GM19193 (cell line): Measurements from ENCODE around the gene FBXL16.
A peak's percentile ranks its signal among the peaks of the same experiment; 100 is the strongest.

Experiments
- POLR2A ChIP-seq: IDR thresholded peaks from 4 replicates; pipeline ENCODE4 v1.6.1; 2011; ENCODE audit not compliant: insufficient read depth, insufficient read length; ENCODE audit errors: extremely low read depth

Gene FBXL16

DNA sequence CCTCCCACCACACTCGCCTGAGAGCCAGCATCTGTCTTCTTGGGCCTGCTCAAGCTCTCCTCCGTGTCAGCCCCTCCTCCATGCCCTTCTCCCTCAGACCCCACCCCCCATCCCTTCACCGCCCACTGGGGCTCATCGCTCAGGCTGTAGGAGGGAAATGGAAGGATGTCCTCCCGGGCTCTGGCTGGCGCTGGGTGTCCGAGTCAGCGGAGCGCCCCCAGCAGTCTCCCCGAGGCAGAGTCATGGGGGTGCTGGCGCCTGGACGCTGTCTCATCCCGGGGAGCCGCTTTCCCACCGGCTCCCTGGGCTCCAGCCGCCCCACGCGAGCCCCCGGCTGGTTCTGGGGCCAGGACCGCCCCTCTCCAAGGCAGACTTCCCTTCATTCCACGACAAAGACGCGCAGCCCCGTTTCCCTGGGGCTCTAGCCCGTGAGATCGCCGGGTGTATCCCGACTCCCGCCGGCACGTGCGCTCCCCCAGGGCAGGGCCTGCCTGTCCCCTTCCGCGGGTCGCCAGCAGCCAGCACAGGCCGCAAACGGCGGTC, 14.9 kb upstream of the FBXL16 start:
- no peak for TF ChIP-seq POLR2A

DNA sequence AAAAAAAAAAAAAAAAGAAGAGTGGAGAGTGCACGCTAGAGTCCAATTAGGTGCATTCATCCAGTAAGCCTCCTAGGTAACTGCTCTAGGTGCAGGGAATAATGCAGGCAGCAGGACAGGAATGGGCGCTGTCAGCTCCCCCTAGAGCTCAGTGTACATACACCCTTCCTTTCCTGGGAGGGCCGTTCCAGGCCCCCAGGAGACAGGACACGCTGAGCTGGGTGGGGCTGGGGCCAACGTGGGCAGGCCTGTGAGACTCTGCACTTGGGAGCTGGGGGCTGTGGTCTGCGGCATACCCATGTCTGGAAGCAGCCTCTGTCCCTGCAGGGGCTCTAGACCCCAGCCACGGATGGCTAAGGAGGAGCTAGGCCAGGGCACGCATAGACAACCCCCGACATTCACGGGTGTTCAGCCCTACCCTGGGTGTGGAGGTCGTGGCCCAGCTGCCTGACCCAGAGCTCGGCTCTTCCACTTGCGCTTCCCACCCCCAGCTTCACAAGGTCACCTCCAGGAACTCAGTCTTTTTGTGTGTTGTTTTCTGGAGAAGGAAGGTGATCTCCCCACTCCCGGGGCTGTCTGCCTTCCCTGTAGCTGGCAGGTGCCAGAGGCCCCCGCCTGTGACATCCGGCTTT, 14.3 kb upstream of the FBXL16 start:
- TF ChIP-seq POLR2A, result no peak

GRCh38 chr16:718922-719321, 13.3 kb upstream of the FBXL16 start:
- TF ChIP-seq POLR2A, result no peak

- TF ChIP-seq POLR2A, result peak; percentile 30
Observed at GRCh38 chr16:718389-718788, 12.8 kb upstream of the FBXL16 start.

DNA sequence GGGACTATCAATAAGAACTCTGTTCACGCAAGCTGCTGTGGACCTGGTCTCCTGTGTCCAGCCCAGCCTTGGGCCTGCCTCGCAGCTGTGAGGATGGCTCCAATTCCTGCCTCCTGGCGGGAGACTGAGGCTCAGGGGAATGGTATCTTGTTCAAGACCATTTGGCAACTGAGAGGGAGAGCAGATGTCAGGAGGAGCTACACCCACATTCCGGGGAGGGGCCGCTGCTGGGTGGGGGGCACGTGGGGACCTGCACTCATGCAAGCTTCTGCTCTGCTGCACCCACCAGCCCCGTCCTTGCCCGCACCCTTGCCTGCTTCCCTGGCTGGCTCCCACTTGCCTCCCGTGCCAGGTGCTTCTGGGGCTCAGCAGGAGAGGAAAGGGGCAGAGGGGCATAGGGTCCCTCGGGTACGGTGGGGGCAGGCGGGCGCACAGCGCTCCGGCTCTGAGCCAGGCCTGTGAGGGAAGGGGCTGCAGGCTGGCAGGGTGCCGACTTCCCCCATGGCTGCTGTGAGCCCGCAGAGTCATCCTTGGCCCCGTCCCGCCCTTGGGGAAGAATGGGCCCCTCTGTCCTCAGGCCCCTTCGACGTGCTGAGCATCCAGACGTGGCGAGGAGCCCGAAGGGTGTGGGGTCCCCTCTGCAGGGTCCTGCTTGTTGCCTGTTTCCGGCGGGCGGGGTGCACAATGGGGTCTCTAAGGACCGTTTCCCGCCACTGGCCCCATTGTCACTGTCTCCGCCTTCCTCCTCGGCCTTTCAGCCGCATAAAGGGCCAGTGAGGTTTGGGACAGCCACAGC, 12.0 kb upstream of the FBXL16 start:
- no peak for TF ChIP-seq POLR2A

GRCh38 chr16:716768-717325, 11.2 kb upstream of the FBXL16 start:
- TF ChIP-seq POLR2A, result no peak

GRCh38 chr16:716200-716568, 10.6 kb upstream of the FBXL16 start:
- no peak for TF ChIP-seq POLR2A

DNA sequence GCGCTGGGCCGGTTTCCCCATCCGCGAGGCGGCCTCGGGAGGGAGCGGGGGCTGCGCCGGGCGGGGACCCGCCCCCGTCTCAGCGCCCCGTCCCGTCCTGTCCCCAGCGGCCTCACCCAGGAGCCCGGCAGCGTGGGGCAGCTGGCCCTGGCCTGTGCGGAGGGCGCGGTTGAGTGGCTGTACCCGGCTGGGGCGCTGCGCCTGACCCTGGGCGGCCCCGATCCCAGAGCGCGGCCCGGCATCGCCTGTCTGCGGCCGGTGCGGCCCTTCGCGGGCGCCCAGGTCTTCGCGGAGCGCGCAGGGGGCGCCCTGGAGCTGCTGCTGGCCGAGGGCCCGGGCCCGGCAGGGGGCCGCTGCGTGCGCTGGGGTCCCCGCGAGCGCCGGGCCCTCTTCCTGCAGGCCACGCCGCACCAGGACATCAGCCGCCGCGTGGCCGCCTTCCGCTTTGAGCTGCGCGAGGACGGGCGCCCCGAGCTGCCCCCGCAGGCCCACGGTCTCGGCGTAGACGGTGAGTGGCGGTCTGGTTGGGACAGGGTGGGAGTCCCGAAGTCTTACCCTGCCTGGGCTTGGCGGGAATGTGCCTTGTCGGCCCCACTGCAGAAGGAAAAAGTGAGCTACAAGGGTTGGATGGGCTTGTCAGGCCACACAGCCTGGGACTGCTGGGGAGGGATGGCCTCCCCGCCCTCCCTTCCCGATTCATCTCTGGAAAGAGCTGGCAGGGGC, 10.0 kb upstream of the FBXL16 start:
- TF ChIP-seq POLR2A, result no peak

DNA sequence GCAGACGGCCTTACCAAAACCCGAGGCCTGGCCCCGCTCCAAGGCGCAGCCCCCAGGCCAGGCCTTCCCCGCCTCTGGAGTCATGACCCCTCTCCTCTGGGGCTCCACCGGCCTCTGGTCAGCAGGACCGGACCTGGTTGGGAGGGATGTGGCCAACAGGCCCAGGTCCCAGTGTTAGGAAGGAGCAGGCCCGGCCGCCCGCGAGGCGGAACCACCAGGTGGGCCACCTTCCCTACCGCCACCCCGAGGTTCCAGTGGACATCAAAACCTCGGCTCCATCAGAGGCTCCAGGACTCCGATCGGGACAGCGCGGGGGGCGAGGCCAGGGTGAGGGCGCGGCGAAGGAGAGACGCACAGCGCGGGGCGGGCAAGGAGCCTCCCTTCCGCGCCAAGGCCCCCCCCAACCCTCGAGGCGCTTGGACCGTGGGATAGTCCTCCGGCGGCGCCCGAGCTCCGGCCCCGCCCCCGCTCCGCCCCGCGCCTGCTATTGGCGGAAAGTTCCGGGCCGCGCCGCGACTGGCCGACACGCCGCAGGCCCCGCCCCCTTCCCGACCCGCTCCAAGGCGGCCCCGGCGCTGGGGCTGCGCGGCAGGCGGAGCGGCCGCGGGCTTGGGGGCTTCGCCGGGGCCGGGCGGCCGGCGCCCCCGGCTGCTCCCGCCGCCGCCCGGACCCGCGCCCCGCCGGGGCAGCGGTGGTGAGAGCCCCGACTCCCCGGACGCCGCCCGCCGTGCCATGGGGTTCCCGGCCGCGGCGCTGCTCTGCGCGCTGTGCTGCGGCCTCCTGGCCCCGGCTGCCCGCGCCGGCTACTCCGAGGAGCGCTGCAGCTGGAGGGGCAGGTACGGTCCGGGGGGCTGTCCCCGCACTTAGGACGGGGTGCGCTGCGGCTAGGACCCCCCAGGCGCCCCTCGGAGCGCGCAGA, 9.2 kb upstream of the FBXL16 start, which contains the start of gene METRN:
TSS of gene METRN (plus strand) at position 561 of the 919 bp plus-strand sequence. CDS start at position 733, 172 bp downstream.
- no peak for TF ChIP-seq POLR2A

GRCh38 chr16:714079-714478, 8.5 kb upstream of the FBXL16 start:
- no peak for TF ChIP-seq POLR2A

DNA sequence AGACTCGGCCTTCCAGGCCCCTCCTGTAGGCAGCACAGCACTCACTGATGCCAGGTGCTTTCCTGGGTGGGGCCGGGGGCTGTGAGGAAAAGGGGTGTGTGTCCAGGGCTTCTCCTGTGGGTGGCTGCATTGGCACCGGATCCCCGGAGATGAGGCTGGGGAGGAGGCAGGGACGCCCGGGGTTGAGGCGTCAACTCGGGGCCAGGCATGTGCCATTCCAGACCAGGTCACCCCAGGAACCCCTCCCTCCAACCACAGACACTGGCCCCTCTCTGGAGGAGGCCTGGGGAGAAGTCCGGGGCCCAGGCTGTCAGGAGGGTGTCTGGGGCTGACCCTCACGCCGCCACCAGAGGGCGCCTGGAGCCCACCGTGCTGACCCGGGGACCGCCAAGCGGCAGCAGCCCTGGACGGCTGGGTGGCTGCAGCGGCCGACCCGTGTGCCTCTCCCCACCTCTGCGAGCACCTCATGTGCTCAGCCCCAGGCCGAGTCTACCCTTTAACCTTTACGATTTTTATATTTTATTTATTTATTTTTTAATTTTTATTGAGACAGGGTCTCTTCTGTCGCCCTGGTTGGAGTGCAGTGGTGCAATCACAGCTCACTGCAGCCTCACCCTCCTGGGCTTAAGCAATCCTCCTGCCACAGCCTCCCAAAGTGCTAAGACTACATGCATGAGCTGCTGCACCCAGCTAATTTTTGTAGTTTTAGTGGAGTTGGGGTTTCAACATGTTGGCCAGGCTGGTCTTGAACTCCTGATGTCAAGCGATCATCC, 6.1 kb upstream of the FBXL16 start:
- no peak for TF ChIP-seq POLR2A

GRCh38 chr16:711084-711483, 5.5 kb upstream of the FBXL16 start:
- no peak for TF ChIP-seq POLR2A

DNA sequence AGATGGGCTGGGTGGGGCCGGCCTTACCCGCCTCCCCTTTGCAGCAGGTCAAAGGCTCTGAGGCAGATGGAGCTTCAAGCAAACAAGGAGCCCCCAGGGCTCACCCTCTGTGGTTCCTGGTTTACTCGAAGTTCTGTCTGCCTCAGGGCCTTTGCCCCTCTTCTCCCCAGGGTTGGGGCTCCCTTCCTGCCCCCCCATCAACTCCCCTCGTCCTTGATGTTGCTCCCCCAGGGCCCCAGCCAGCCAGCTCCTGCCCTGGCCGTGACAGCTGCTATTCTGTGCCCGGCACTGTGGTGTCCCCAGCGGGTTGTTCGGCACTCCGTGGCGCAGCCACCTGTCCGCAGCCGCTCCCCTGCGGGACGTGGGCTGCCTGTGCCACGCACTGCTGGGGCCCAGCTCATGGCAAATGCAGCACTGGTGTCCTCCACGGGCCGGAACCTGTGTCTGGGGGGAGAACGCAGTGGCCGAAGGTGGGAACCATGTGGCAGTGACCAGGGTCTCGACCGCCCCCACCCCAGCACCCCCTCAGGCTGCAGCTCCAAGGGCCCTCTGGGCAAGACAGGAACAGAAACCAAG, 5.0 kb upstream of the FBXL16 start:
- TF ChIP-seq POLR2A, result no peak
